Measurements from ENCODE around the gene KRTAP12-1. TPM values are rescaled to one million over a fixed set of nuclear protein-coding genes. Genes with fewer than 3 reads are reported as not detected.
"Not testable (repeated sequence)": the region's sequence is repeated elsewhere in the genome, so short reads cannot be mapped to it uniquely, and the experiment has no call there.

The KRTAP12-1 gene
- total RNA-seq, 6 donors from 2014 or later, result not detected

- ATAC-seq (ENCODE audit: low FRiP score in 2 of 2) (no peak), DNase-seq (no peak)
- Histone ChIP-seq H3K4me1 (no peaks in the 10 kb centered on the region), H3K36me3 (no peaks in the 10 kb centered on the region), H3K4me3 (no peak overlapping the region), H3K27me3 (no peaks in the 10 kb centered on the region), H3K27ac (no peak overlapping the region), H3K9me3 (peaks cover 0 to 5% (median 2%) of the 10 kb centered on the region in 4 donors)
- 58 to 70% methylated on average over 11 of the region's 11 CpGs for WGBS, 2 donors
- TF ChIP-seq POLR2AphosphoS5 (IDR thresholded peaks at IDR 0.05) (no peak), POLR2A (IDR thresholded peaks at IDR 0.05) (no peak), EP300 (IDR thresholded peaks at IDR 0.05) (no peak), CTCF (IDR thresholded peaks at IDR 0.05) (no peak)
These were observed 5.7 kb upstream of the KRTAP12-1 start for GRCh38 chr21:44687671-44688070.

GRCh38 chr21:44686843-44687561 is 5.0 kb upstream of the KRTAP12-1 start:
- Histone ChIP-seq H3K27me3 (no peaks in the 10 kb centered on the region), H3K9me3 (no peaks in the 10 kb centered on the region), H3K27ac (no peak overlapping the region), H3K4me1 (no peaks in the 10 kb centered on the region), H3K4me3 (no peak overlapping the region), H3K36me3 (no peaks in the 10 kb centered on the region)
- ATAC-seq (ENCODE audit: low FRiP score in 2 of 2) (no peak), DNase-seq (peak in 1 of 2 donors; percentile 53)
- WGBS, 2 donors, result 62 to 74% methylated on average over 18 to 25 of the region's 25 CpGs
- TF ChIP-seq EP300 (IDR thresholded peaks at IDR 0.05), result no peak
- no peak for TF ChIP-seq CTCF (IDR thresholded peaks at IDR 0.05)
- no peak for TF ChIP-seq POLR2A (IDR thresholded peaks at IDR 0.05)
- no peak for TF ChIP-seq POLR2AphosphoS5 (IDR thresholded peaks at IDR 0.05)

DNA sequence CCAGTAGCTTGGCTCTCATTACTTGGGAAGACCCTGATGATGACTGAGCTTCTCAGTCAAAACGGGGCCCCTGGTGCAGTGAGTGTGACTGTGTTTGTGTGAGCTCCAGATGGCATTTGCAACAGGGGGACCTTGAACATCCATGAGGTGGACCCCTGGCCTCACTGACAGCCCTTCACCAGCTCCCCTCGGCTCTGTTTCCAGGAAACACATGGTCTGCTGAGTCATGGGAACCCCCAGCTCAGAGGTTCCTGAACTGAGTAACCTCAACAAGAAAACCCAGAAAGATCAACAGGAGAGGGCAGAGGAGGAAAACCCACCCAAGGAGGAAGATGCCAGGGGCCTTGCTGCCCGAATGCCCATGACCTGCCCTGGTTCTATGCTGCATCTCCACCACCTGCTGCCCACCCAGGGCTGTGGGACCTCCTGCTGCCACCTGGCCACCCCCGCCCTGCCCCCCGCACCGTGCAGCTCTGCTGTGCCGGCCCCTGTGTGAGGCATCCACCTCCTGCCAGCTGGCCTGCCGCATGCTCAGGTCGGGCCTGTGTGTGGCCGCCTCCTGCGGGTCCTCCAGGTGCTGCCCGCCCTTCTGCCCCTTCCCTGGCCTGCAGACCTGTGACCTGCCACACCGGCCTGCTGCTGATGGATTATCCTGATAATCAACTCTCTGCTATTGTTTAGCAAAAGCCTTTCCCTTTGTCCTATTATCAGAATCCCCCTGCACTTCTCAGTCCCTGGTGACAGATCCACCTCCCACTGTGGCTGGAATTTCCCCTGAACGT is 4.2 kb upstream of the KRTAP12-1 start:
- ATAC-seq (ENCODE audit: low FRiP score in 2 of 2), result no peak
- Histone ChIP-seq H3K27me3 (no peaks in the 10 kb centered on the region), H3K4me1 (no peaks in the 10 kb centered on the region), H3K9me3 (no peaks in the 10 kb centered on the region), H3K4me3 (no peak overlapping the region), H3K36me3 (no peaks in the 10 kb centered on the region), H3K27ac (no peak overlapping the region)
- WGBS, 2 donors, result 44 to 50% methylated on average over 4 to 11 of the region's 14 CpGs
- peak in 1 of 2 donors; percentile 74 for DNase-seq
- TF ChIP-seq CTCF (IDR thresholded peaks at IDR 0.05) (no peak), POLR2AphosphoS5 (IDR thresholded peaks at IDR 0.05) (no peak), EP300 (IDR thresholded peaks at IDR 0.05) (no peak), POLR2A (IDR thresholded peaks at IDR 0.05) (no peak)

- not testable (repeated sequence) for H3K4me1 ChIP-seq, H3K9me3 ChIP-seq, H3K27ac ChIP-seq, H3K27me3 ChIP-seq, H3K36me3 ChIP-seq, DNase-seq, H3K4me3 ChIP-seq
- ATAC-seq (ENCODE audit: low FRiP score in 2 of 2), result peak in 1 of 2 donors; percentile 15
- 67 to 92% methylated on average over 6 of the region's 6 CpGs for WGBS, 2 donors
These were observed 3.1 kb upstream of the KRTAP12-1 start for GRCh38 chr21:44685050-44685449.

DNA sequence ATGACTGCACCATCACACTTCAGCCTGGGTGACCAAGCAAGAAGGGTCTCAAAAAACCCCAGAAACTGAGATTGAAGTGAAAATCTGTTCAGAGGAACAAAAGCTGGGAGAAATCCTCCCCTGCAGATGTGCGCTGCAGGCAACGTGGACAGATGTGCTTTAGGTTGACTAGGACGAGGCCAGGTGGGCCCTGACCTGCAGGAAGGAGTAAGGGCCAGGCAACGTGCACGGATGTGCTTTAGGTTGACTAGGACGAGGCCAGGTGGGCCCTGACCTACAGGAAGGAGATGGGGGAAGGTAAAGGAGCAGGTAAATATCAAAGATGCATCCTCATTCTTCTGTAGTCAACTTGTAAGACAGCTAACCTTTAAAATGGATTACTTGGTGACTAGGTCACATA is 2.5 kb upstream of the KRTAP12-1 start:
- TF ChIP-seq CTCF (IDR thresholded peaks at IDR 0.05) (no peak), POLR2A (IDR thresholded peaks at IDR 0.05) (no peak), POLR2AphosphoS5 (IDR thresholded peaks at IDR 0.05) (no peak), EP300 (IDR thresholded peaks at IDR 0.05) (no peak)
- H3K9me3 ChIP-seq, result no peaks in the 10 kb centered on the region
- no peak overlapping the region for H3K27ac ChIP-seq
- DNase-seq (no peak), ATAC-seq (ENCODE audit: low FRiP score in 2 of 2) (no peak)
- H3K36me3 ChIP-seq, result no peaks in the 10 kb centered on the region
- WGBS, 2 donors, result 67 to 76% methylated on average over 6 of the region's 6 CpGs
- H3K4me1 ChIP-seq, result no peaks in the 10 kb centered on the region
- H3K4me3 ChIP-seq, result no peak overlapping the region
- no peaks in the 10 kb centered on the region for H3K27me3 ChIP-seq

All from upper lobe of left lung (tissue), 6 donors.